ENCODE data around the gene STAC3. TPM values are rescaled to one million over a fixed set of nuclear protein-coding genes. Genes with fewer than 3 reads are reported as not detected.
A peak's percentile ranks its signal among the peaks of the same experiment; 100 is the strongest.

The STAC3 gene
- polyA plus RNA-seq, 4 donors: 1.1 to 3.8 (median 3.4) TPM

- H3K4me3 ChIP-seq (ENCODE audit: low read depth in 1 of 3, low read length in 3 of 3): no peak overlapping the region
- no peak overlapping the region for H3K27ac ChIP-seq (ENCODE audit: low read depth in 1 of 3, low read length in 2 of 3)
- H3K27me3 ChIP-seq (ENCODE audit: control insufficient read depth in 3 of 3, insufficient read depth in 3 of 3, low read length in 3 of 3): peaks cover 0 to 52% (median 20%) of the 10 kb centered on the region in 3 donors
- peaks cover 2 to 42% (median 3%) of the 10 kb centered on the region in 3 donors for H3K4me1 ChIP-seq (ENCODE audit: control insufficient read depth in 3 of 3, insufficient read depth in 2 of 3, low read depth in 1 of 3, low read length in 2 of 3)
- peaks cover 0 to 6% (median 0%) of the 10 kb centered on the region in 3 donors for H3K36me3 ChIP-seq (ENCODE audit: control insufficient read depth in 3 of 3, insufficient read depth in 2 of 3, low read depth in 1 of 3, low read length in 3 of 3)
- FAIRE-seq: no peak
- 69 to 75% (median 74%) methylated on average over 6 of the region's 6 CpGs for WGBS, 3 donors
- H3K9me3 ChIP-seq (ENCODE audit: control insufficient read depth in 2 of 2, insufficient read depth in 1 of 2, low read depth in 1 of 2, low read length in 1 of 2): peaks cover 0 to 3% of the 10 kb centered on the region in 2 donors
- no peak for DNase-seq
These were observed 6.7 kb downstream of the STAC3 start for GRCh38 chr12:57244312-57244696.

- Histone ChIP-seq H3K4me3 (ENCODE audit: low read depth in 1 of 3, low read length in 3 of 3) (peak overlapping the region in 2 of 3 donors; percentile 33 to 35), H3K36me3 (ENCODE audit: control insufficient read depth in 3 of 3, insufficient read depth in 2 of 3, low read depth in 1 of 3, low read length in 3 of 3) (peaks cover 0 to 6% (median 0%) of the 10 kb centered on the region in 3 donors), H3K27me3 (ENCODE audit: control insufficient read depth in 3 of 3, insufficient read depth in 3 of 3, low read length in 3 of 3) (peaks cover 0 to 58% (median 20%) of the 10 kb centered on the region in 3 donors), H3K27ac (ENCODE audit: low read depth in 1 of 3, low read length in 2 of 3) (no peak overlapping the region), H3K9me3 (ENCODE audit: control insufficient read depth in 2 of 2, insufficient read depth in 1 of 2, low read depth in 1 of 2, low read length in 1 of 2) (peaks cover 0 to 3% of the 10 kb centered on the region in 2 donors), H3K4me1 (ENCODE audit: control insufficient read depth in 3 of 3, insufficient read depth in 2 of 3, low read depth in 1 of 3, low read length in 2 of 3) (peaks cover 2 to 48% (median 3%) of the 10 kb centered on the region in 3 donors)
- 7 to 9% (median 9%) methylated on average over 41 of the region's 41 CpGs for WGBS, 3 donors
- no peak for FAIRE-seq
- DNase-seq: peak; percentile 72 to 86
These were observed 7.3 kb downstream of the STAC3 start for GRCh38 chr12:57243521-57244311.

GRCh38 chr12:57242691-57243454, 8.1 kb downstream of the STAC3 start:
- FAIRE-seq: no peak
- Histone ChIP-seq H3K27me3 (ENCODE audit: control insufficient read depth in 3 of 3, insufficient read depth in 3 of 3, low read length in 3 of 3) (peaks cover 0 to 67% (median 22%) of the 10 kb centered on the region in 3 donors), H3K9me3 (ENCODE audit: control insufficient read depth in 2 of 2, insufficient read depth in 1 of 2, low read depth in 1 of 2, low read length in 1 of 2) (peaks cover 0 to 3% of the 10 kb centered on the region in 2 donors), H3K4me1 (ENCODE audit: control insufficient read depth in 3 of 3, insufficient read depth in 2 of 3, low read depth in 1 of 3, low read length in 2 of 3) (peaks cover 2 to 56% (median 3%) of the 10 kb centered on the region in 3 donors), H3K4me3 (ENCODE audit: low read depth in 1 of 3, low read length in 3 of 3) (peak overlapping the region in 2 of 3 donors; percentile 33 to 35), H3K36me3 (ENCODE audit: control insufficient read depth in 3 of 3, insufficient read depth in 2 of 3, low read depth in 1 of 3, low read length in 3 of 3) (peaks cover 0 to 6% (median 0%) of the 10 kb centered on the region in 3 donors), H3K27ac (ENCODE audit: low read depth in 1 of 3, low read length in 2 of 3) (no peak overlapping the region)
- WGBS, 3 donors: 0 to 2% (median 1%) methylated on average over 44 to 45 of the region's 45 CpGs
- DNase-seq: peak; percentile 55 to 75

GRCh38 chr12:57242329-57242690, 8.7 kb downstream of the STAC3 start:
- FAIRE-seq (no peak), DNase-seq (no peak)
- peak overlapping the region in 2 of 3 donors; percentile 33 to 35 for H3K4me3 ChIP-seq (ENCODE audit: low read depth in 1 of 3, low read length in 3 of 3)
- H3K27me3 ChIP-seq (ENCODE audit: control insufficient read depth in 3 of 3, insufficient read depth in 3 of 3, low read length in 3 of 3): peaks cover 0 to 72% (median 22%) of the 10 kb centered on the region in 3 donors
- WGBS, 3 donors: 1 to 2% (median 1%) methylated on average over 14 to 18 of the region's 18 CpGs
- H3K9me3 ChIP-seq (ENCODE audit: control insufficient read depth in 2 of 2, insufficient read depth in 1 of 2, low read depth in 1 of 2, low read length in 1 of 2): peaks cover 0 to 3% of the 10 kb centered on the region in 2 donors
- H3K4me1 ChIP-seq (ENCODE audit: control insufficient read depth in 3 of 3, insufficient read depth in 2 of 3, low read depth in 1 of 3, low read length in 2 of 3): peaks cover 2 to 59% (median 3%) of the 10 kb centered on the region in 3 donors
- peaks cover 0 to 6% (median 0%) of the 10 kb centered on the region in 3 donors for H3K36me3 ChIP-seq (ENCODE audit: control insufficient read depth in 3 of 3, insufficient read depth in 2 of 3, low read depth in 1 of 3, low read length in 3 of 3)
- H3K27ac ChIP-seq (ENCODE audit: low read depth in 1 of 3, low read length in 2 of 3): no peak overlapping the region

GRCh38 chr12:57241402-57242310, 9.3 kb downstream of the STAC3 start:
- peaks cover 2 to 65% (median 3%) of the 10 kb centered on the region in 3 donors for H3K4me1 ChIP-seq (ENCODE audit: control insufficient read depth in 3 of 3, insufficient read depth in 2 of 3, low read depth in 1 of 3, low read length in 2 of 3)
- no peak for DNase-seq
- FAIRE-seq: no peak
- H3K27me3 ChIP-seq (ENCODE audit: control insufficient read depth in 3 of 3, insufficient read depth in 3 of 3, low read length in 3 of 3): peaks cover 0 to 79% (median 26%) of the 10 kb centered on the region in 3 donors
- peaks cover 0 to 4% (median 0%) of the 10 kb centered on the region in 3 donors for H3K36me3 ChIP-seq (ENCODE audit: control insufficient read depth in 3 of 3, insufficient read depth in 2 of 3, low read depth in 1 of 3, low read length in 3 of 3)
- 4 to 9% (median 6%) methylated on average over 45 to 48 of the region's 48 CpGs for WGBS, 3 donors
- H3K27ac ChIP-seq (ENCODE audit: low read depth in 1 of 3, low read length in 2 of 3): no peak overlapping the region
- H3K4me3 ChIP-seq (ENCODE audit: low read depth in 1 of 3, low read length in 3 of 3): no peak overlapping the region
- H3K9me3 ChIP-seq (ENCODE audit: control insufficient read depth in 2 of 2, insufficient read depth in 1 of 2, low read depth in 1 of 2, low read length in 1 of 2): peaks cover 0 to 3% of the 10 kb centered on the region in 2 donors

- Histone ChIP-seq H3K36me3 (ENCODE audit: control insufficient read depth in 3 of 3, insufficient read depth in 2 of 3, low read depth in 1 of 3, low read length in 3 of 3) (peaks cover 0 to 3% (median 0%) of the 10 kb centered on the region in 3 donors), H3K4me1 (ENCODE audit: control insufficient read depth in 3 of 3, insufficient read depth in 2 of 3, low read depth in 1 of 3, low read length in 2 of 3) (peaks cover 2 to 68% (median 3%) of the 10 kb centered on the region in 3 donors), H3K27me3 (ENCODE audit: control insufficient read depth in 3 of 3, insufficient read depth in 3 of 3, low read length in 3 of 3) (peaks cover 0 to 86% (median 26%) of the 10 kb centered on the region in 3 donors), H3K4me3 (ENCODE audit: low read depth in 1 of 3, low read length in 3 of 3) (no peak overlapping the region), H3K27ac (ENCODE audit: low read depth in 1 of 3, low read length in 2 of 3) (no peak overlapping the region), H3K9me3 (ENCODE audit: control insufficient read depth in 2 of 2, insufficient read depth in 1 of 2, low read depth in 1 of 2, low read length in 1 of 2) (peaks cover 0 to 3% of the 10 kb centered on the region in 2 donors)
- FAIRE-seq (no peak), DNase-seq (peak in 1 of 2 donors; percentile 33)
- 7 to 18% (median 7%) methylated on average over 19 of the region's 19 CpGs for WGBS, 3 donors
These were observed 10.0 kb downstream of the STAC3 start for GRCh38 chr12:57240926-57241401.

- Histone ChIP-seq H3K9me3 (ENCODE audit: control insufficient read depth in 2 of 2, insufficient read depth in 1 of 2, low read depth in 1 of 2, low read length in 1 of 2) (peaks cover 0 to 3% of the 10 kb centered on the region in 2 donors), H3K4me1 (ENCODE audit: control insufficient read depth in 3 of 3, insufficient read depth in 2 of 3, low read depth in 1 of 3, low read length in 2 of 3) (peaks cover 2 to 71% (median 3%) of the 10 kb centered on the region in 3 donors), H3K27me3 (ENCODE audit: control insufficient read depth in 3 of 3, insufficient read depth in 3 of 3, low read length in 3 of 3) (peaks cover 0 to 92% (median 28%) of the 10 kb centered on the region in 3 donors), H3K4me3 (ENCODE audit: low read depth in 1 of 3, low read length in 3 of 3) (peak overlapping the region; percentile 44 to 46 (median 44)), H3K27ac (ENCODE audit: low read depth in 1 of 3, low read length in 2 of 3) (peak overlapping the region in 1 of 3 donors; percentile 14), H3K36me3 (ENCODE audit: control insufficient read depth in 3 of 3, insufficient read depth in 2 of 3, low read depth in 1 of 3, low read length in 3 of 3) (peaks cover 0 to 4% (median 0%) of the 10 kb centered on the region in 3 donors)
- WGBS, 3 donors: 1% methylated on average over 65 to 72 of the region's 72 CpGs
- DNase-seq (peak; percentile 57 to 65), FAIRE-seq (no peak)
These were observed 10.7 kb downstream of the STAC3 start for GRCh38 chr12:57240066-57240921.

All from small intestine (tissue), 7 donors.